Suppressor macrophage (primary cell): Measurements from ENCODE around the gene ING5.

ENCODE experiments used
- DNase-seq, 4 experiments: peaks; one replicate each; pipeline ENCODE4 v3.0.0-alpha.2; 2020 to 2022

ING5 gene

GRCh38 chr2:241672243-241673188 lies 29.3 kb upstream of the ING5 start:
- DNase-seq = peak in 1 of 4 experiments; percentile 22

- no peak for DNase-seq
Measured at GRCh38 chr2:241673189-241673663, 28.6 kb upstream of the ING5 start.

GRCh38 chr2:241673797-241674725 lies 27.8 kb upstream of the ING5 start:
- no peak for DNase-seq

GRCh38 chr2:241675885-241676284 lies 26.0 kb upstream of the ING5 start:
- no peak for DNase-seq

- DNase-seq = no peak
Measured at GRCh38 chr2:241676665-241677064, 25.2 kb upstream of the ING5 start.

GRCh38 chr2:241677392-241677791 lies 24.4 kb upstream of the ING5 start:
- no peak for DNase-seq

- no peak for DNase-seq
Measured at GRCh38 chr2:241678307-241678706, 23.5 kb upstream of the ING5 start.

- DNase-seq = no peak
Measured at GRCh38 chr2:241678784-241679540, 22.9 kb upstream of the ING5 start.

GRCh38 chr2:241680044-241680443 lies 21.8 kb upstream of the ING5 start:
- no peak for DNase-seq

GRCh38 chr2:241680827-241681599 lies 20.8 kb upstream of the ING5 start:
- peak; percentile 33 to 65 (median 54) for DNase-seq

GRCh38 chr2:241686324-241686649 lies 15.6 kb upstream of the ING5 start:
- DNase-seq = peak in 1 of 4 experiments; percentile 42

- DNase-seq = peak; percentile 98 to 100 (median 99)
Measured at GRCh38 chr2:241686650-241687425, 15.0 kb upstream of the ING5 start, which contains the start of gene DTYMK. TSS of gene DTYMK (minus strand) at chr2:241686815. CDS start at chr2:241686783, 32 bp downstream.

- DNase-seq = no peak
Measured at GRCh38 chr2:241689306-241689705, 12.5 kb upstream of the ING5 start.

- DNase-seq = no peak
Measured at GRCh38 chr2:241690202-241690717, 11.6 kb upstream of the ING5 start.

GRCh38 chr2:241692448-241692847 lies 9.4 kb upstream of the ING5 start:
- DNase-seq = no peak

- no peak for DNase-seq
Measured at GRCh38 chr2:241695651-241696050, 6.2 kb upstream of the ING5 start.

GRCh38 chr2:241701149-241701398 lies 765 bp upstream of the ING5 start:
- no peak for DNase-seq

GRCh38 chr2:241702155-241703031 lies 554 bp downstream of the ING5 start:
- DNase-seq = peak; percentile 87 to 96 (median 93)

GRCh38 chr2:241703032-241703604 lies 1.3 kb downstream of the ING5 start:
- DNase-seq = peak in 1 of 4 experiments; percentile 20
